ES-I3 (cell line): ENCODE measurements around the gene TGM4.

ENCODE experiments used
- H3K36me3 ChIP-seq: 2 replicates; pipeline ENCODE4 v1.6.1; 2013; ENCODE audit warnings: mild to moderate bottlenecking, low read length, control low read depth, moderate library complexity; ENCODE audit not compliant: insufficient read depth
- H3K4me1 ChIP-seq: 2 replicates; pipeline ENCODE4 v1.6.1; 2013; ENCODE audit warnings: mild to moderate bottlenecking, control low read depth, low read length; ENCODE audit not compliant: insufficient read depth
- H3K9ac ChIP-seq: 2 replicates; pipeline ENCODE4 v1.6.1; 2013; ENCODE audit warnings: low read depth, mild to moderate bottlenecking, low read length, moderate library complexity
- H3K9me3 ChIP-seq: 2 replicates; pipeline ENCODE4 v1.6.1; 2013; ENCODE audit warnings: mild to moderate bottlenecking, low read length, moderate library complexity; ENCODE audit not compliant: control insufficient read depth, insufficient read depth

The TGM4 gene

DNA sequence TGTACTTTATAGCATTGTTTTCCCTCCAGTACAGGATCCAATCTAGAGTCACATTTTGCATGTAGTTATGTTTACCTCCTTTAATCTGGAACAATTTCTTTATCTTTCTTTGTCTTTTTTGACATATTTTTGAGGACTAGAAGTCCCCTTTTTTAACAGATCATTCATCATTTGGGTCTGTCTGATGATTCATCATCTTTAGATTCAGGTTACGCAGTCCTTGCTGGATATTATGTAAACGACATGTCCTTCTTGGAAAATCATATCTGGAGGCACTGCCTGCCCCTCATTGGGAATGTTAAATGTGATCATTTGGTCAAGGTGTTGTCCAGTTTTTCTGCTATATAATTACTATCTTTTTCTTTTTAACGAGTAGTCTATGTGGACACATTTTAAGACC is 18.3 kb downstream of the TGM4 start:
- Histone ChIP-seq H3K9me3 (no peaks in the 10 kb centered on the region), H3K36me3 (no peaks in the 10 kb centered on the region), H3K4me1 (peaks cover 17% of the 10 kb centered on the region; the same call in 1 of the 2 replicates), H3K9ac (no peak overlapping the region)

DNA sequence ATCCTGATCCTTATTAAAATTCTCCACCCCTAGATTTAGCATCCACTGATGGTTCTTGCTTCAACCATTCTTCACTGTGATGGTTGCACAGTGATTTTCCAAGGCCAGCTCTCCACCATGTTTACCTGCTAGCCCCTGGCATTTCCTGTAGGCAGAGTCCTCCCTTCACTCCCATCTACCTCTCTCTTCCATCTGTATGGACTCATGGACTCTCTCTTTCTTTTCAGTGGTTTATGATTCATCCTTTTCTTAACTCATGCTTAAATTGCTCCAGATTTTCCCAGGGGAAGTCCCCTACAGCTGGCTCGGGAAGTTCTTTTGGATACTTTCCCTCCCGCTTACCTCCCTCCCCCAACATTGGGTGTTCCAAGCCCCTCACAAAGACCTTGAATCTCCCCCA is 18.7 kb downstream of the TGM4 start:
- Histone ChIP-seq H3K4me1 (peaks cover 15% of the 10 kb centered on the region; the same call in 1 of the 2 replicates), H3K36me3 (no peaks in the 10 kb centered on the region), H3K9ac (no peak overlapping the region), H3K9me3 (no peaks in the 10 kb centered on the region)

- Histone ChIP-seq H3K9me3 (no peaks in the 10 kb centered on the region), H3K9ac (no peak overlapping the region), H3K36me3 (no peaks in the 10 kb centered on the region), H3K4me1 (peaks cover 13% of the 10 kb centered on the region)
These were observed 20.1 kb downstream of the TGM4 start for GRCh38 chr3:44894485-44894884.

DNA sequence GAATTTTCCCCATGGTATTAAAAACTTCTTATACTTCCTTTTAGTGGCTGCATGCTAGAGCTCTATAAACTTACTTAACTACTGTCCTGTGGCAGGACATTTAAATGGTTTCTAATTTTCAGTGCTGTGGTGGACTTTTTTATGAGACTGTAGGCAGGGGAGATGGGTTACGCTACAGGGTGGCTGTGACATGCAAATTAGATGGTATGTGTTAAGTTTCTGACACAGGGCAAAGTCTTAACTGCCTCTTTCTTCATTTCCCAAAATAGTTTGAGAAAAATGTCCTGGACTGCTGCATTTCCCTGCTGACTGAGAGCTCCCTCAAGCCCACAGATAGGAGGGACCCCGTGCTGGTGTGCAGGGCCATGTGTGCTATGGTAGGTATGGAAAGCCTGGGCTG is 22.0 kb downstream of the TGM4 start:
- H3K36me3 ChIP-seq, result no peaks in the 10 kb centered on the region
- no peak overlapping the region for H3K9ac ChIP-seq
- H3K4me1 ChIP-seq, result peaks cover 17% of the 10 kb centered on the region
- no peaks in the 10 kb centered on the region for H3K9me3 ChIP-seq

GRCh38 chr3:44899683-44900367 is 25.4 kb downstream of the TGM4 start:
- H3K4me1 ChIP-seq, result peaks cover 11% of the 10 kb centered on the region

GRCh38 chr3:44902628-44903027 is 28.2 kb downstream of the TGM4 start:
- Histone ChIP-seq H3K36me3 (no peaks in the 10 kb centered on the region), H3K9me3 (peaks cover 4% of the 10 kb centered on the region; the same call in 1 of the 2 replicates), H3K4me1 (peaks cover 11% of the 10 kb centered on the region), H3K9ac (no peak overlapping the region)

More at GRCh38 chr3:44899683-44900367, 25.4 kb downstream of the TGM4 start:
- no peaks in the 10 kb centered on the region for H3K9me3 ChIP-seq
- H3K36me3 ChIP-seq, result no peaks in the 10 kb centered on the region
- no peak overlapping the region for H3K9ac ChIP-seq

- H3K9me3 ChIP-seq, result peaks cover 4% of the 10 kb centered on the region; the same call in 1 of the 2 replicates
- H3K36me3 ChIP-seq, result no peaks in the 10 kb centered on the region
- peaks cover 11% of the 10 kb centered on the region for H3K4me1 ChIP-seq
- H3K9ac ChIP-seq, result no peak overlapping the region
These were observed 28.9 kb downstream of the TGM4 start for GRCh38 chr3:44903314-44903713.

- H3K9me3 ChIP-seq, result peaks cover 4% of the 10 kb centered on the region; the same call in 1 of the 2 replicates
- no peak overlapping the region for H3K9ac ChIP-seq
- no peaks in the 10 kb centered on the region for H3K36me3 ChIP-seq
- peaks cover 11% of the 10 kb centered on the region for H3K4me1 ChIP-seq
These were observed 29.3 kb downstream of the TGM4 start for GRCh38 chr3:44903751-44904150.

DNA sequence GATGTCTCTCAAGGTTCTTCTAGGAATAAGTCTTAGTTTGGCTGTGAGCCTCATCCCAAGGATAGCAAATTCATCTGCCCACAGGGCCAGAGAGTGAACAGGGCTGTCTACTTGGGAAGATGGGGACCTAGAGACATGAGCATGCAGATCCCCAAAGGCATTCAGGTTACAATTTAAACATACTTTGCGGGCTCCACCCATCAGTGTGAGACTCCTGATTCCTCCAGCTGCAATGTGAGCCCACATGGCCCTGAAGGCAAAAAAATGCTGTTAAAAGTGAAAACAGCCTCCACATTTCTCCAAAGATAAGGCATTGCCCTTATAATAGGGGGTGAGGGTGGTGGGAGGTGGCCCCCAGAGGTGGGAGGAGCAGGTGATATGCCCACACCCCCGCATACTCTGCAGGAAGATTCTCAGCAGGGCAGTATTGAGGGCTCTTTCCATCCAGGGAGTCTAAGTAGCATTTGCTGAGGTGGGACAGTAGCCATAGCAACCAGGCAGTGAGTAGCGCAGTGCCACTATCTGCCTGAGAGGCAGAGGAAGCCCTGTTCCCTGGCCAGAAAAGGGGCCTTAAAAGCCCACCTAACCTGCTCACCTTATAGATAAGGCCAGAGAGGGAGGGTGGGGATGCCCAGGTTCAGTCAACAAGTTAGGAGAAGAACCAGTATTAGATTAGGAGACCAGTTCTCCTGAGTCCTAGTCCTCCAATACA is 31.2 kb downstream of the TGM4 start:
- Histone ChIP-seq H3K4me1 (no peaks in the 10 kb centered on the region), H3K9me3 (peaks cover 9% of the 10 kb centered on the region; the same call in 1 of the 2 replicates), H3K36me3 (no peaks in the 10 kb centered on the region), H3K9ac (no peak overlapping the region)

- Histone ChIP-seq H3K36me3 (no peaks in the 10 kb centered on the region; the same call in 1 of the 2 replicates), H3K4me1 (no peaks in the 10 kb centered on the region), H3K9me3 (peaks cover 9% of the 10 kb centered on the region; the same call in 1 of the 2 replicates), H3K9ac (no peak overlapping the region)
These were observed 32.6 kb downstream of the TGM4 start for GRCh38 chr3:44906997-44907396.

GRCh38 chr3:44907612-44908011 is 33.2 kb downstream of the TGM4 start:
- Histone ChIP-seq H3K36me3 (no peaks in the 10 kb centered on the region; the same call in 1 of the 2 replicates), H3K9ac (no peak overlapping the region), H3K9me3 (peaks cover 9% of the 10 kb centered on the region; the same call in 1 of the 2 replicates), H3K4me1 (no peaks in the 10 kb centered on the region)

DNA sequence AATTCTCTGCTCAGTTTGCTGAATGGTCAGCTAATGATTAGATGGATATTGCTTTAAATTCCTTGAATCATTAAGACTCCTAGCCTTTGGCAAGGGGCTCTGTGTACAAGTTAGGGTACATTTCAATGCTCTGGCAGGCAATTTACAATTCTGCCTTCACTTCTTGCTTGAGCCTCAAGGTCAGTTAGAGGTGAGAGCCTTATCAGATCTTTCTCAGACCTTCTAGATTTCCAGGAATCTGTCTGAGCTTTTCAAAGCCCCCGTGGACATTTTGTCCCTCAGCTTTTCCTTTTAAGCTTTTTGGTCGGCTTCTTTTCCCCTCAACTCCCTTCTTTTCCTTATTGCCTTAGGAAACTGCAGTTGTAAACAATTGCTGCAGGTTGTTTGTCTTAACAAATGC is 34.7 kb downstream of the TGM4 start:
- peaks cover 9% of the 10 kb centered on the region; the same call in 1 of the 2 replicates for H3K9me3 ChIP-seq
- no peak overlapping the region for H3K9ac ChIP-seq
- no peaks in the 10 kb centered on the region; the same call in 1 of the 2 replicates for H3K36me3 ChIP-seq

DNA sequence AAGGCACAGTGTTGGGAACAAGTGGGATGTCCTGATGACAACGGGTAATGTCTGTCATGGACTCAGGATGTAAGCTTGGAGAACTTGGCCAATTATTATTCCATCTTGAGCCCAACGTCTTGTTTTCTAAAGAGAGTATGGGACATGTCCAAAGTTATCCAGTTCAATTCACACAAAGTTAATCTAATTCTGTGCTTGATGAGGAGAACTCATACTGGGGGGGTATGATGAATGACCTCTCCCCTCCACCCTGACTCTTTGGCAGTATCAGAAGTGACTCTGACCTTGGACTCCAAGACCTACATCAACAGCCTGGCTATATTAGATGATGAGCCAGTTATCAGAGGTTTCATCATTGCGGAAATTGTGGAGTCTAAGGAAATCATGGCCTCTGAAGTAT is 36.3 kb downstream of the TGM4 start:
- H3K36me3 ChIP-seq, result no peaks in the 10 kb centered on the region; the same call in 1 of the 2 replicates
- peaks cover 9% of the 10 kb centered on the region; the same call in 1 of the 2 replicates for H3K9me3 ChIP-seq
- no peak overlapping the region for H3K9ac ChIP-seq
- peaks cover 6% of the 10 kb centered on the region; the same call in 1 of the 2 replicates for H3K4me1 ChIP-seq

More for the DNA sequence above, 34.7 kb downstream of the TGM4 start:
- H3K4me1 ChIP-seq, result peaks cover 4% of the 10 kb centered on the region; the same call in 1 of the 2 replicates

- Histone ChIP-seq H3K36me3 (no peaks in the 10 kb centered on the region; the same call in 1 of the 2 replicates), H3K9ac (no peak overlapping the region), H3K4me1 (peaks cover 6% of the 10 kb centered on the region; the same call in 1 of the 2 replicates), H3K9me3 (peaks cover 4% of the 10 kb centered on the region; the same call in 1 of the 2 replicates)
These were observed 39.6 kb downstream of the TGM4 start for GRCh38 chr3:44913868-44914468.
